HEK293 (cell line): Measurements from ENCODE around the gene HTR7.

Experiments
- CTCF ChIA-PET: fragments of 350-600 bp; formaldehyde crosslinking; extraction: SDS; loops from one replicate; lab custom pipeline; 2021; ENCODE audit warnings: antibody characterized with exemption; lab: Yijun Ruan, JAX
- POLR2A ChIA-PET: fragments of 300-600 bp; formaldehyde crosslinking; extraction: SDS; loops from one replicate; lab custom pipeline; 2020; ENCODE audit warnings: antibody characterized with exemption, inconsistent platforms; lab: Yijun Ruan, JAX
- H3K27ac ChIP-seq: fragments of 200-500 bp; sonication (Bioruptor generic); 2 replicates; pipeline ENCODE4 v1.5.1; 2014; ENCODE audit warnings: low read depth, low read length, control low read depth, inconsistent platforms; ENCODE audit errors: extremely low read depth
- H3K36me3 ChIP-seq, 2 experiments: fragments of 200-500 bp in 1 of 2; sonication (Bioruptor generic) in 1 of 2; 1 replicate in 1 of 2; 2 replicates in 1 of 2; pipeline ENCODE4 v1.5.1; 2014 to 2017; ENCODE audit warnings: inconsistent platforms in 2 of 2, low read length in 2 of 2; ENCODE audit not compliant: control insufficient read depth in 2 of 2, insufficient read depth in 1 of 2
- H3K4me1 ChIP-seq: fragments of 200-500 bp; sonication (Bioruptor generic); 2 replicates; pipeline ENCODE4 v1.5.1; 2014; ENCODE audit warnings: mild to moderate bottlenecking, low read length, inconsistent platforms; ENCODE audit not compliant: control insufficient read depth, insufficient read depth
- H3K4me3 ChIP-seq: 2 replicates; pipeline ENCODE4 v1.5.1; 2011; ENCODE audit warnings: low read depth, mild to moderate bottlenecking, control low read depth, low read length, moderate library complexity
- H3K9me3 ChIP-seq: fragments of 200-500 bp; sonication (Bioruptor generic); 2 replicates; pipeline ENCODE4 v1.5.1; 2014; ENCODE audit warnings: low read depth, low read length, inconsistent platforms; ENCODE audit not compliant: control insufficient read depth, insufficient read depth
- GLI4 ChIP-seq: fragments of 450-650 bp; formaldehyde crosslinking; IDR thresholded peaks from 2 replicates; pipeline ENCODE4 v1.5.1; 2016; ENCODE audit warnings: missing biosample characterization, missing genetic modification characterization
- KLF7 ChIP-seq: fragments of 450-650 bp; formaldehyde crosslinking; IDR thresholded peaks from 2 replicates; pipeline ENCODE4 v1.5.1; 2016; ENCODE audit warnings: missing biosample characterization, missing genetic modification characterization, borderline replicate concordance
- KLF8 ChIP-seq: fragments of 450-650 bp; formaldehyde crosslinking; IDR thresholded peaks from 2 replicates; pipeline ENCODE4 v1.5.1; 2016; ENCODE audit warnings: missing biosample characterization, missing genetic modification characterization
- PATZ1 ChIP-seq: fragments of 450-650 bp; formaldehyde crosslinking; IDR thresholded peaks from 2 replicates; pipeline ENCODE4 v1.5.1; 2016; ENCODE audit warnings: missing biosample characterization, missing genetic modification characterization
- ZBTB1 ChIP-seq: fragments of 450-650 bp; formaldehyde crosslinking; IDR thresholded peaks from 2 replicates; pipeline ENCODE4 v1.5.1; 2016; ENCODE audit warnings: missing biosample characterization, missing genetic modification characterization
- ZBTB48 ChIP-seq: fragments of 450-650 bp; formaldehyde crosslinking; IDR thresholded peaks from 2 replicates; pipeline ENCODE4 v1.5.1; 2016; ENCODE audit warnings: missing biosample characterization, missing genetic modification characterization
- ZEB2 ChIP-seq: fragments of 450-650 bp; formaldehyde crosslinking; IDR thresholded peaks from 2 replicates; pipeline ENCODE4 v1.5.1; 2016; ENCODE audit warnings: missing biosample characterization, missing genetic modification characterization
- ZNF223 ChIP-seq: fragments of 450-650 bp; formaldehyde crosslinking; IDR thresholded peaks from 2 replicates; pipeline ENCODE4 v1.5.1; 2016; ENCODE audit warnings: missing biosample characterization, missing genetic modification characterization
- ZNF239 ChIP-seq: fragments of 450-650 bp; formaldehyde crosslinking; IDR thresholded peaks from 2 replicates; pipeline ENCODE4 v1.5.1; 2016; ENCODE audit warnings: missing biosample characterization, missing genetic modification characterization
- ZNF24 ChIP-seq: fragments of 450-650 bp; formaldehyde crosslinking; IDR thresholded peaks from 2 replicates; pipeline ENCODE4 v1.5.1; 2016; ENCODE audit warnings: missing biosample characterization, missing genetic modification characterization
- ZNF292 ChIP-seq: fragments of 450-650 bp; formaldehyde crosslinking; IDR thresholded peaks from 2 replicates; pipeline ENCODE4 v1.5.1; 2016; ENCODE audit warnings: low read depth, missing biosample characterization, missing genetic modification characterization, borderline replicate concordance
- ZNF426 ChIP-seq: fragments of 450-650 bp; formaldehyde crosslinking; IDR thresholded peaks from 2 replicates; pipeline ENCODE4 v1.5.1; 2017; ENCODE audit warnings: missing biosample characterization, missing genetic modification characterization, mild to moderate bottlenecking, inconsistent platforms, moderate library complexity
- ZNF449 ChIP-seq: fragments of 450-650 bp; formaldehyde crosslinking; IDR thresholded peaks from 2 replicates; pipeline ENCODE4 v1.5.1; 2017; ENCODE audit warnings: missing biosample characterization, mild to moderate bottlenecking, missing genetic modification characterization, moderate library complexity
- ZNF48 ChIP-seq: fragments of 450-650 bp; formaldehyde crosslinking; IDR thresholded peaks from 2 replicates; pipeline ENCODE4 v1.5.1; 2016; ENCODE audit warnings: missing biosample characterization, missing genetic modification characterization
- ZNF513 ChIP-seq: fragments of 450-650 bp; IDR thresholded peaks from 2 replicates; pipeline ENCODE4 v1.5.1; 2018; ENCODE audit warnings: missing biosample characterization, missing genetic modification characterization
- ZNF596 ChIP-seq: fragments of 450-650 bp; IDR thresholded peaks from 2 replicates; pipeline ENCODE4 v1.5.0; 2018; ENCODE audit warnings: missing biosample characterization, mild to moderate bottlenecking, missing genetic modification characterization, moderate library complexity
- ZNF664 ChIP-seq: fragments of 450-650 bp; formaldehyde crosslinking; IDR thresholded peaks from 2 replicates; pipeline ENCODE4 v1.5.1; 2016; ENCODE audit warnings: missing biosample characterization, missing genetic modification characterization
- ZNF670 ChIP-seq: fragments of 450-650 bp; formaldehyde crosslinking; IDR thresholded peaks from 2 replicates; pipeline ENCODE4 v1.5.1; 2016; ENCODE audit warnings: missing biosample characterization, missing genetic modification characterization, low read depth
- ZNF704 ChIP-seq: fragments of 450-650 bp; formaldehyde crosslinking; IDR thresholded peaks from 2 replicates; pipeline ENCODE4 v1.5.1; 2016; ENCODE audit warnings: missing biosample characterization, missing genetic modification characterization
- ZNF747 ChIP-seq: fragments of 450-650 bp; formaldehyde crosslinking; IDR thresholded peaks from 2 replicates; pipeline ENCODE4 v1.5.1; 2016; ENCODE audit warnings: missing biosample characterization, missing genetic modification characterization
- ZNF777 ChIP-seq: fragments of 450-650 bp; formaldehyde crosslinking; IDR thresholded peaks from 2 replicates; pipeline ENCODE4 v1.5.1; 2017; ENCODE audit warnings: missing biosample characterization, missing genetic modification characterization, borderline replicate concordance
- TF ChIP-seq, protein P1 (sequence below): fragments of 450-650 bp; formaldehyde crosslinking; IDR thresholded peaks from 2 replicates; pipeline ENCODE4 v1.5.1; 2016; ENCODE audit warnings: missing biosample characterization, missing genetic modification characterization, borderline replicate concordance

Gene HTR7

DNA sequence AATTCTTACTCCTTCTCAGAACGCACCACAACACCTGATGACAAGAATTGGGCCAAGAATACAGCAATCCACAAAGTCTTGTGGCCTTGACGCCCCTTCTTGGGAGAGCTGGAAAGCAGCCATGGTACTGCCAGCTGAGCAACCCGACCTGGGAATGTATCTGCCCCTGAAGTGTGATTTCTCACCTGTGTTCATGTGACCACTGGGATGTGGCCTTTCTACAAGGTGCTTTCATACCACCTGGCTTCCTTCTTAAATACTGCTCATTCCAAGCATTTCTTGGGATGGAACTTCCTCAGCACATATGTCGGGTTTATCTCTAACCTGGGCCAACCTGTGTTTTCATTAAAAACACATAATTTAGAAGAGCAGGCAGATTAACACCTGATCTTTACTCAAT is 72.1 kb downstream of the HTR7 start (continued):
- no peak for TF ChIP-seq ZNF223 (tag by site-specific recombination)
- TF ChIP-seq ZNF449 (tag by site-specific recombination): no peak
- TF ChIP-seq ZNF777 (tag by site-specific recombination): no peak
- no peak for TF ChIP-seq ZNF670 (tag by site-specific recombination)

DNA sequence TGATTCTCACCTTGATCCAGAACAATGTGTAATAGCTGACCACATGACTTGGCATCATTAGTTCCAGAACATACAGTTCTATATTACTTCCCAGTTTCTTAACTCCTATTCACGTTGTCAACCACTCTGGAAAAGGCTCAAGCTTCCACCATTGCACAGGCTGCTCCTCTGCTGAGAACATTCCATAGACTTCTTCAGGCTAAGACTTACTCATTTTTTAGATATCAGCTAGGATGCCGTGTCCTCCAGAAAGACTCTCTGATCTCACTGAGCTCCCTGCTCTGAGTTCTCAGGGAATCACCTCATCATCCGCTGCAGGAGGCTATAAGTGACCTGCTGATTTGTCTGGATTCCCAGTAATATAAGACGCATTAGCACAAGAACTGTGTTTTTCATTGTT is 73.1 kb downstream of the HTR7 start:
- H3K36me3 ChIP-seq: no peaks in the 10 kb centered on the region
- H3K9me3 ChIP-seq: no peaks in the 10 kb centered on the region
- no peak overlapping the region for H3K27ac ChIP-seq
- ChIA-PET POLR2A (no interaction called here), CTCF (interaction anchor here (0.7 to 0.9 kb wide), 3 partner anchors 30 to 638 kb away, joined by 3 to 4 read pairs (median 3); no protein-coding TSS in a partner anchor)
- H3K4me3 ChIP-seq: no peak overlapping the region
- TF ChIP-seq KLF8 (tag by site-specific recombination): no peak
- TF ChIP-seq ZBTB48 (tag by site-specific recombination): no peak
- TF ChIP-seq ZNF48 (tag by site-specific recombination): no peak
- no peak for TF ChIP-seq ZNF426
- no peak for TF ChIP-seq ZNF513 (tag by site-specific recombination)
- no peak for TF ChIP-seq ZBTB1 (tag by site-specific recombination)
- TF ChIP-seq PATZ1: no peak
- no peak for TF ChIP-seq ZNF239 (tag by site-specific recombination)
- TF ChIP-seq ZNF747: no peak
- no peak for TF ChIP-seq ZNF292 (tag by site-specific recombination)
- no peak for TF ChIP-seq ZEB2 (tag by site-specific recombination)
- no peak for TF ChIP-seq GLI4 (tag by site-specific recombination)
- no peak for TF ChIP-seq ZNF670 (tag by site-specific recombination)
- TF ChIP-seq ZNF596 (tag by site-specific recombination): no peak
- no peak for TF ChIP-seq ZNF664 (tag by site-specific recombination)
- TF ChIP-seq, protein P1, sequence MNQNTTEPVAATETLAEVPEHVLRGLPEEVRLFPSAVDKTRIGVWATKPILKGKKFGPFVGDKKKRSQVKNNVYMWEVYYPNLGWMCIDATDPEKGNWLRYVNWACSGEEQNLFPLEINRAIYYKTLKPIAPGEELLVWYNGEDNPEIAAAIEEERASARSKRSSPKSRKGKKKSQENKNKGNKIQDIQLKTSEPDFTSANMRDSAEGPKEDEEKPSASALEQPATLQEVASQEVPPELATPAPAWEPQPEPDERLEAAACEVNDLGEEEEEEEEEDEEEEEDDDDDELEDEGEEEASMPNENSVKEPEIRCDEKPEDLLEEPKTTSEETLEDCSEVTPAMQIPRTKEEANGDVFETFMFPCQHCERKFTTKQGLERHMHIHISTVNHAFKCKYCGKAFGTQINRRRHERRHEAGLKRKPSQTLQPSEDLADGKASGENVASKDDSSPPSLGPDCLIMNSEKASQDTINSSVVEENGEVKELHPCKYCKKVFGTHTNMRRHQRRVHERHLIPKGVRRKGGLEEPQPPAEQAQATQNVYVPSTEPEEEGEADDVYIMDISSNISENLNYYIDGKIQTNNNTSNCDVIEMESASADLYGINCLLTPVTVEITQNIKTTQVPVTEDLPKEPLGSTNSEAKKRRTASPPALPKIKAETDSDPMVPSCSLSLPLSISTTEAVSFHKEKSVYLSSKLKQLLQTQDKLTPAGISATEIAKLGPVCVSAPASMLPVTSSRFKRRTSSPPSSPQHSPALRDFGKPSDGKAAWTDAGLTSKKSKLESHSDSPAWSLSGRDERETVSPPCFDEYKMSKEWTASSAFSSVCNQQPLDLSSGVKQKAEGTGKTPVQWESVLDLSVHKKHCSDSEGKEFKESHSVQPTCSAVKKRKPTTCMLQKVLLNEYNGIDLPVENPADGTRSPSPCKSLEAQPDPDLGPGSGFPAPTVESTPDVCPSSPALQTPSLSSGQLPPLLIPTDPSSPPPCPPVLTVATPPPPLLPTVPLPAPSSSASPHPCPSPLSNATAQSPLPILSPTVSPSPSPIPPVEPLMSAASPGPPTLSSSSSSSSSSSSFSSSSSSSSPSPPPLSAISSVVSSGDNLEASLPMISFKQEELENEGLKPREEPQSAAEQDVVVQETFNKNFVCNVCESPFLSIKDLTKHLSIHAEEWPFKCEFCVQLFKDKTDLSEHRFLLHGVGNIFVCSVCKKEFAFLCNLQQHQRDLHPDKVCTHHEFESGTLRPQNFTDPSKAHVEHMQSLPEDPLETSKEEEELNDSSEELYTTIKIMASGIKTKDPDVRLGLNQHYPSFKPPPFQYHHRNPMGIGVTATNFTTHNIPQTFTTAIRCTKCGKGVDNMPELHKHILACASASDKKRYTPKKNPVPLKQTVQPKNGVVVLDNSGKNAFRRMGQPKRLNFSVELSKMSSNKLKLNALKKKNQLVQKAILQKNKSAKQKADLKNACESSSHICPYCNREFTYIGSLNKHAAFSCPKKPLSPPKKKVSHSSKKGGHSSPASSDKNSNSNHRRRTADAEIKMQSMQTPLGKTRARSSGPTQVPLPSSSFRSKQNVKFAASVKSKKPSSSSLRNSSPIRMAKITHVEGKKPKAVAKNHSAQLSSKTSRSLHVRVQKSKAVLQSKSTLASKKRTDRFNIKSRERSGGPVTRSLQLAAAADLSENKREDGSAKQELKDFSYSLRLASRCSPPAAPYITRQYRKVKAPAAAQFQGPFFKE (tag by site-specific recombination): no peak
- no peak for TF ChIP-seq KLF7
- TF ChIP-seq ZNF24 (tag by site-specific recombination): no peak
- no peak for TF ChIP-seq ZNF704 (tag by site-specific recombination)
- no peaks in the 10 kb centered on the region for H3K4me1 ChIP-seq
